Measurements from ENCODE around the gene C4orf50.
"Not testable (repeated sequence)": the region's sequence is repeated elsewhere in the genome, so short reads cannot be mapped to it uniquely, and the experiment has no call there.

Gene C4orf50

GRCh38 chr4:5969336-5969735 is 48.9 kb downstream of the C4orf50 start:
- no peak for DNase-seq (ENCODE audit: low read depth, low spot score)

DNA sequence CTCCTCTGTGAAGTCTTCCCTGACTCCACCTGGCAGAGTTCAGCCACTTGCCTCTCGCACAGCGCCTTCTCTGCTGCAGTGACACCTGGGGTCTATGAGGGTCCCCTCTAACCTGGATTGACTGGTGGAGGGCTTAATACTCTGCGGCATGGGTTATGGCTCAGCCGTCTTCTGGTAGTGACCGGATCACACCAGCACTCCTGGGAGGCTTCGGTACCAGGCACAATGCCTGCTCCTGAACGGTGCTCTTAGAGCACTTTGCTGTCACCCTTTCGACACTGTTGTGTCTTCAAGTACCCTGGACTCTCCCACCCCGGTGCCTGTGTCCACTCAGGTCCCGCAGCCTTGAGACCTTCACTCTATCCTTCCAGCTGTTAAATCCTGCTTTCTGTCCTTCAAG is 50.0 kb downstream of the C4orf50 start:
- DNase-seq (ENCODE audit: low read depth, low spot score), result no peak

GRCh38 chr4:5967783-5968182 is 50.4 kb downstream of the C4orf50 start:
- DNase-seq (ENCODE audit: low read depth, low spot score), result no peak

DNA sequence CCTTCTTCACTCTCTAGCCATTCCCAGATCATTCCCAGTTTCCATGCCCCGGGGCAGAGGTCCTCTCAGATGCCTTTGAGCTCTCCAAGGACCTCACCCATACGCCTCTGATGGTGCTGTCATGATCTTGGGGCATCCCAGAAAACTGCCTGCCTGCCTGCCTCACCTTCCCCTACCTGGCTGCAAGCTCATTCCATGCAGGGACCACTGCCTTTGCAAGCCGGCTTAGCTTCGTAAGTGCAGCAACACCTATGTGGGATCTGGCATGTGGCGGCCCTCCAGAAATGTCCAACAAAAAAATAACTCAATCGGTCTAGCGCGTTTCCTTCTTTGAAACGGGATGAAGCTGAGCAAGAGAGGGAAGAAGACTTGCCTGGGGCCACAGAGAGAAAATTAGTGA is 53.0 kb downstream of the C4orf50 start:
- no peak for DNase-seq (ENCODE audit: low read depth, low spot score)

DNA sequence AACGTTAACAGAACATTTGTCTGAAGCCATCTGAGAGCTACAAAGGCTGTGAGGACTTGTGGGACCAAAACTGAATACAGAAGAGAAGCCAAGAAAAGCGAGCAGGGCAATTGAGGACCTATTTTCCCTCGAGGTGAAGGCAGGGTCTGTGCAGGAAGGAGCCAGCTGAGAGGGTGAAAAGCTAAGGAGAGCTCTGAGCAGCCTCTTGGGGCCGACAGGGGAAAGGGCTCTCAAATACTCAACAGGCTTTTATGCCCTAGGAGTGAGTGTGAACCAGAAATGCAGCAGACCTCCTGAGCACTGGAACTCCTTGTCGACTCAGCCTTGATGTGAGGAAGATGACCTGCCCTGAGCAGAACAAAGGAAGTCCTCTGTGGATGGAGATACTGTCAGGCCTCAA is 54.2 kb downstream of the C4orf50 start:
- no peak for DNase-seq (ENCODE audit: low read depth, low spot score)

DNA sequence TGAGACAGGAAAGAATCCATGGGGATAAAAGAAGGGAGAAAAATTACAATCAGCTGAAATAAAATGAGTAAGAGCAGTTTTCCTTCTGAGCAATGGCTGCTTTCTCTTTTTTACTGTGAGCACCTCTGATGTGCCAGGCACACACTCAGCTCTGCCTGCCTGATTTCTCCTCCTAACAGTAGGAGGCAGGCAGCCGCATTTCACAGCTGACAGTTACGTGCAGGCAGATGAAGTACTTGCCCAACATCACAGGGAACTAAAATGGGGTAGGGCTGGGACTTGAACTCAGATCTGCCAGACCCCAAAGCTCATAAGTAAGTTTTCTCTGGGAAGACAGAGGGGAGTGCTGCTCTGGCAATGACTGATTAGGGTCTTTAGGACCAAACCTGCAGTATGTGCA is 54.6 kb downstream of the C4orf50 start:
- DNase-seq (ENCODE audit: low read depth, low spot score), result no peak

GRCh38 chr4:5962416-5962815 is 55.8 kb downstream of the C4orf50 start:
- no peak for DNase-seq (ENCODE audit: low read depth, low spot score)

DNA sequence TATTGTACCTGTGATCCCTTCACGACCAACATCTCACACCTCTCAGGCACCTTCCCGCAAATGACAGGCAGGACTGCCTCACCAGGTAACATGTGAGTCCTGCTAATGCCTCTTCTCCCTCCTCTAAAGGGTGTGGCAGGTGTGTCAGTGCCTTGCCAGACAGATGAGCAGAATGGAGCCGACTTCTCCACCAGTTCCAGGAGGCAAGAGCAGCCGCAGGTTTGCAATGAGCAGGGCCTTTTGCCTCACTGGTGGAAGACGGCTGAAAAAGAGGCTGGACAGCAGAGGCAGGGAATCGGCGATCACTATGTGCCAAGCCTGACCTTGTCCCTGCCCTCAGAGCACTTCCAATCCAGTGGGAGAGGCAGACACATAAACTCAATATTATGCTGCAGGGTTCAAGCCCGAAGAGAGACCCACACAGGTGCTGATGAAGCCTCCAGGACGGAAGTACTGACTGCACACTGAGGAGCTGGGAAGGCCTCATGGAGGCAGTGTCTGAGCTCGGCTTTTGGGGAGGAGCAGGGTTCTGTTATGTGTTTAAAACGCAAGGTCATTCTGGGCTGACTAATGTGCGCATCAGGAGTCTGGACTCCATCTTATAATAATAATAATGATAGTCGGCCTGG is 57.9 kb downstream of the C4orf50 start:
- DNase-seq (ENCODE audit: low read depth, low spot score), result no peak

DNA sequence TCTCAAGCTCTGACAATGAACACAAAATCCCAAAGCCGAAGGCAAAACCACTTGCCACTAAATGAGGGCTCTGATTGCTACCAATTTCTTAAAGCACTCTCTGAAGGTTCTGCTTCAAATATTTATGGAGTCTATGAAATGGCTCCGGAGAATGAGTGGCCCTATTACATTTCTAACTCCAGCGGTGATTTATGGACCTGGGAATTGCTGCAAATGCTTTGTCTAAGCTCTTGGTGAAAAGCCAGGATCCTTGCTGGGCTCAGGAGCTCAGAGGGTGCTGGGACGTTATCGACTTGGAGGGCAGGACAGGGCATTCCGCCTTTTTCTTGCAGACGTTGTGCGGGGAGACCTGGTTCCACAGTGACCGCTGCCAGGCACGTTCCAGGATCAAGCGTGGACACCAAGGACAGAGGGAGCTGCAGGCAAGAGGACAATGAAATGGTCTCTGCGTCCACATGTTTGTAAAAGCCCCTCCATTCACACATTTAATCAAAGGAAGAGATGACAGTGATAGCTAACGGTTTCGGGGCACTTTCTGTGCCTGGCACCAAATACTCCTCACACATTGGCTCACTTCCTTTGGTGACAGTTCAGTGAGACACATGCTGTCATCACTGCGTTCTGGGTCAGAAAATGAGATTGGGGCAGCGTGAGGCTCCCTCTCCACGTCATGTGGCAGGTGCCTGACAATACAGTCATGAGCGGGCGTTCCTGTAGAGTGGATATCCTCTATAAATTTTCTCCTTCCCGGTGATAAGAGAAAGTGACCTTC is 58.8 kb downstream of the C4orf50 start:
- DNase-seq (ENCODE audit: low read depth, low spot score), result no peak

DNA sequence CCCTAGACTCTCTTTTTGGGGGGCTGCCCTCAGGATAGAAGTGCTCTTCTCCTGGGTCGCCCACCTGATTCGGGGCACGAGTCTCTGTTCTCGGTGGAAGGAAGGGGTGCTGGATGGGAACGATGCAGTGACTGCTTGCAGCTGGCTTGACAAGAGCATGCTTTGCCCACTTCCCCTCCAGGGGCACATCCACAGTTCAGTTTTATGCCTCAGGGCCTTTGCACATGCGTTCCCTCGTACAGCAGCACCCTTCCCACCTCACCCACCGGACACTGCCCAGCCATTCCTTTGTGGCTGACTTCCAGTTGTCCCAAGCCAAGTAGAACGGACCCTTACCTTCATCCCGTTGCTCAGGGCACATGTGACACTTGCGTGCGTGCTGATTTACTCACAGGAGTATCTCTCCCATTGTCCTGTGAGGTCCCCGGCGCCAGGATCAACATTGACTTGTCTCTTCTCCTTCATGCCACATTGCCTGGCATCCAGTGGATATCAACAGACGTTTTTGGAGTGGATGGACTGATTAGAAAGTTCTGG is 60.0 kb downstream of the C4orf50 start:
- DNase-seq (ENCODE audit: low read depth, low spot score), result no peak

GRCh38 chr4:5957076-5957475 is 61.2 kb downstream of the C4orf50 start:
- no peak for DNase-seq (ENCODE audit: low read depth, low spot score)

DNA sequence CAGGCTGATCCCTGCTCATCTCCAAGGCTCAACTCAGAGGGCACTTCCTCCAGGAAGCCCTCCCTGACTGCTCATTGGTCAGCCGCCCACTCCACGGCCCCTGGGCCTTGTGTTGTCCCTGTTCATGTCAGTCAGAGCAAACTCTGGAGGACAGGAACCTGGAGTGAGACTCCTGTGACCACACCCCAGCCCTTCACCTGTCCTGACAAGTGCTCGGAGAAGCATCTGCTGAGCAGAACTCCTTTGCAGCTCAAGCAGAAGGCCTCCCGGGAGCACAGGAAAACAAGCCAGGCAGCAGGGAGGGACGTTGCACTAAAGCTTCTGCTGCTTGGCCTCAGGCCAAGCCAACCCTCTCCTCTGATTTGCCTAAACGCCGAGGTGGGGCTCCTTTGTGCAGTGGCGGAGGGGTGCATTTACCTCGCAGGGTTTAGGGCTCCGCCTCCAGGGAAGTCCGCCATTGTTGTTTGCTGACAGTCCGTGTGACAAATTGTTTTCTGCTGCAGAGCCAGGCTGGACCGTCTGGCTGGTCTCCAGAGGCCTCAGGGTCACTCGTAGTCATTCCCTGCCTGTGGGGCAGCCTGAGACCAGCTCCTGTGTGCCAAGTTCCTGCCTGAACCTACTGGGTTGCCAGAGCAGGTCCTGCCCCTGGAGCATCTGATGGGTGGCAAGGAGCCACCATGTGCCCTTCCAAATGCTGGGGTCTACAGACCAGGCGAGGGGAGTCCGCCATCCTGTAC is 61.8 kb downstream of the C4orf50 start:
- DNase-seq (ENCODE audit: low read depth, low spot score), result no peak

GRCh38 chr4:5955856-5956255 is 62.4 kb downstream of the C4orf50 start:
- DNase-seq (ENCODE audit: low read depth, low spot score), result no peak

DNA sequence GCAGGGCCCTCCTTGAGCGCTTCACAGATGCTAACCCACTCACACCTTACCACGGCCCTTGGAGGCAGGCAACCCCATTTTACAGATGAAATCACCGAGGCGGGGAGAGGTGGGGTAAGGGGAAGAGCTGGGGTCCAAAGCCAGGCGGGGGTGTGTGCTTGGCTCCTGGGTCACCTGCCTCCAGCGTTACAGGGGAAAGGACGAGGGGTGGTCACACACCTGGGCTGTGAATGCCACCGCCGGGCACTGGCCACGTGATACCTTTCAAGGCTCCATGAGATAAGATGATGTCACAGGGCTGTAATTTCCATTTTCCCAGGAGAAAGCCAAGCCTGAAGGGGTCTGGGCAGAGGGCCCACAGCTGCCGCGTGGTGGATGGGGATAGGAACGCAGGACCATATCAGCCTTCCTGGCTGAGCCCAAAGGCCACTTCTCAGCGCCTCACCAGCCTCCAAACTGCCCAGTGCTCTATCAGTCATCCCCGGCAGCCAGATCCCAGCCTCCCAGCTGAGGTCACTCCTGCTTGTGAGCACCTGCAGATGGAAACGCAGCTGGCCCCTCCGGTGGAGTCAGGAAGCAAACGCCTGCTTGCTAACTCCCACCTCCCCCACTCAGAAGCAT is 62.9 kb downstream of the C4orf50 start:
- DNase-seq (ENCODE audit: low read depth, low spot score), result no peak

GRCh38 chr4:5954056-5954760 is 64.0 kb downstream of the C4orf50 start:
- DNase-seq (ENCODE audit: low read depth, low spot score), result no peak

GRCh38 chr4:5952975-5953951 is 65.0 kb downstream of the C4orf50 start:
- DNase-seq (ENCODE audit: low read depth, low spot score), result no peak

DNA sequence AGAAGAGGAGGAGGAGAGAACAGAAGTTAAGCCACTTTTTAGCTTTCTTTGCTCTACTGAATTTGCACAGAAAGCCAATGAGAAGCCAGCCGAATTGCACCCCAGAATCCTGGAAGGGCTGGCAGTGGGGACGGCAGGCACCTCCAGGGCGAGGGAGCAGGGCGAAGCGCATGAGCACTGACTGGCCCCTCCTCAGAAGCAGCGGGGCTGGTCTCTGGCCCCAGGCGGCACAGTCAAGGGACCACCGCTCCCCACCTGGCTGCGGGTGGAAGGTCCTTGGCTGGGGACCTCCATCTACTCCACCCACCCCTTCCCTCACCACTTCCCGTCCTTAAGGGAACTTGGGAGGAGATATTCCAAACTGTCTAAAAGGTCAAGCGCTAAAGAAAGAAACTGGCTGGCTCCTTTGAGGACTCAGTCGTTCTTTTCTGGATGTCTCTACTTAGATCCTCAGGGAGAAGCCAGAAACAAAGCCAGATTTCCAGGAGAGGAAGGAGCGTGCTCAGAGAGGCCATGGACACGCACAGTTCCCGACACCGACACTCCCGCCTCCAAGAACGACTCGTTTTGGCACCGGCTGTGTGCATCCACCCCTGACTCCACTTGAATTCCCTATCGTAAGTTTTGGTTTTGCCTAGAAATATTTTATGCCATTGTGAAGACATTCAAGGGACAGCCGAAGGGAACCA is 65.8 kb downstream of the C4orf50 start:
- no peak for DNase-seq (ENCODE audit: low read depth, low spot score)

DNA sequence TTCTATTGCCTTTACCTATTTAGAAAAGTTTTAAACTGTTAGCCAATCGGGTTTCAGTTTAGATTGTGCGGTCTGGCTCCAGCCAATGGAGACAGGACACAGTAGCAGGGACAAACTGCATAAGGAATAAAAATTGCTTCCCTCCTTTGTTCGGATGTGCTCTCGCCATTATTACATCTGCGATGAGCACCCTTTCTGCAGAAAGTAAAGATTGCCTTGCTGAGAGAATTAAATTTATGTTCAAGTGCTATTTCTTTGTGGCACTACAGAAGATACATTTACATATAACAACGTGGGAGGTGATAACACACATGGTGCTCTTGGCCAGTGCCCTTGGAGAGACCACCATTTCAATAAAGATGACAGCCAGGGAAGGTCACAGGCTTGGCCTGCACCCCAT is 71.6 kb downstream of the C4orf50 start:
- DNase-seq (ENCODE audit: low read depth, low spot score), result not testable (repeated sequence)

DNA sequence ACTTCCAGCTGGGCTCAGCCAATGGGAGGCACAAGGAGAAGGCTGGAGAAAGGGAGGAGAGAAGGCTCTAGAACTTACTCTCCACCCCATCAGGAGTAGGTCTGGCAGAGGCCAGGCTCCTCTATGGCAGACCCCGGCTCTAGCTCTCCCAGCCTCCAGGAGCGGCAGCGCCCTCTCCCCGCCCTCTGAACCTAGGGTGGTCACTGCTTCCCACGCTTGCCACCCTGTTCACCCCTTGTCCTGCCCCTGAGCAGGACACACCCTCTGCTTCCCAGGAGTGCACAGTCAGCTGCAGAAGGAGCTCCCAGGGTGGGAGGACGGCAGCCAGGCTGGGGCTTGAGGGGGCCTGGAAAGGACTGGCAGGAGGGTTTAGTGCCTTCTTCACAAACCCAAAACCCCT is 72.3 kb downstream of the C4orf50 start:
- DNase-seq (ENCODE audit: low read depth, low spot score), result no peak

GRCh38 chr4:5945171-5945570 is 73.1 kb downstream of the C4orf50 start:
- no peak for DNase-seq (ENCODE audit: low read depth, low spot score)

Measured in activated naive CD8-positive, alpha-beta T cell treated with anti-CD3 and anti-CD28 coated beads, Interleukin-2, amount 50 U/mL, for 16 hours (primary cell).